GM10248 (cell line): ENCODE data around the gene LDLRAD3.

Source experiments
- CTCF ChIA-PET: fragments of 300-600 bp; sonication (Branson Sonifier 250); formaldehyde crosslinking; extraction: SDS; loops from one replicate; lab custom pipeline; 2021; ENCODE audit warnings: antibody characterized with exemption; lab: Yijun Ruan, JAX
- POLR2A ChIA-PET: fragments of 350-650 bp; sonication (Branson Sonifier 250); formaldehyde crosslinking; extraction: SDS; loops from one replicate; lab custom pipeline; 2020; ENCODE audit warnings: antibody characterized with exemption; lab: Yijun Ruan, JAX
- DNase-seq: peaks from one replicate; pipeline ENCODE4 v3.0.0; 2012; ENCODE audit errors: extremely low spot score
- TF ChIP-seq, protein P1 (sequence below): IDR thresholded peaks from 2 replicates; pipeline ENCODE4 v1.5.1; 2012; ENCODE audit warnings: mild to moderate bottlenecking, low read depth; ENCODE audit errors: extremely low read depth, missing control alignments, control extremely low read depth

LDLRAD3 gene

DNA sequence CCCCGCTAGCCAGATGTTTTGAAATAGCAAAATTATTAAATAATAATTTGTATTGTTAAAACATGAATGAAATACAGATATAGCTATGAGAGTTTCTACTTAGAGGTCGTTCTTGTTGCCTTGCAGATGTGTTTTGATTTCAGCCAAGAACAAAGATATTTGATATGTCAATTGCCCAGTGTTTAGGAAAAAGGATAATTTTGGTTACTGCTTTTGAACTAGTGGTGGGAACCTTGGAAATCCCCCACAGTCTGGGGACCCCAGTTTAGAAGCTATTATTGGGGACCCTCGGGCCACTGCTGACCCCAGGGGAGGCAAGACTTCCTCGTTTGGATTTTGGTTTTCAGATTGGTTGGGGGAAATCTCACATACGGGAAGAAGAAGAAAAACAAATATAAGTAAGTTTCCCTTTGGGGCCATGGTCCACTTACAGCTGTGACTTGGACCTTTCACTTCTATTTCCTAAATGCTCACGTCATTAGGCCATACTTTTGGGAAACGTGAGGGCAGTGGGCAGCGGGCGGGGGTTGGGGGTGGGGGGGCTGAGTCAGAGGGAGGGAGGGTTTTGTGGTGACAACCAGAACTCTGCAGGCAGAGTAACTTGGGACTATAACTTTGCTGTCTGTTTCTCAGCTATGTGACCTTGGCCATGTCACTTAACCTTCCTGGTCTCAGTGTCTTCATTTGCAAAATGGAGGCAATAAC, 37.0 kb downstream of the LDLRAD3 start:
- TF ChIP-seq, protein P1, sequence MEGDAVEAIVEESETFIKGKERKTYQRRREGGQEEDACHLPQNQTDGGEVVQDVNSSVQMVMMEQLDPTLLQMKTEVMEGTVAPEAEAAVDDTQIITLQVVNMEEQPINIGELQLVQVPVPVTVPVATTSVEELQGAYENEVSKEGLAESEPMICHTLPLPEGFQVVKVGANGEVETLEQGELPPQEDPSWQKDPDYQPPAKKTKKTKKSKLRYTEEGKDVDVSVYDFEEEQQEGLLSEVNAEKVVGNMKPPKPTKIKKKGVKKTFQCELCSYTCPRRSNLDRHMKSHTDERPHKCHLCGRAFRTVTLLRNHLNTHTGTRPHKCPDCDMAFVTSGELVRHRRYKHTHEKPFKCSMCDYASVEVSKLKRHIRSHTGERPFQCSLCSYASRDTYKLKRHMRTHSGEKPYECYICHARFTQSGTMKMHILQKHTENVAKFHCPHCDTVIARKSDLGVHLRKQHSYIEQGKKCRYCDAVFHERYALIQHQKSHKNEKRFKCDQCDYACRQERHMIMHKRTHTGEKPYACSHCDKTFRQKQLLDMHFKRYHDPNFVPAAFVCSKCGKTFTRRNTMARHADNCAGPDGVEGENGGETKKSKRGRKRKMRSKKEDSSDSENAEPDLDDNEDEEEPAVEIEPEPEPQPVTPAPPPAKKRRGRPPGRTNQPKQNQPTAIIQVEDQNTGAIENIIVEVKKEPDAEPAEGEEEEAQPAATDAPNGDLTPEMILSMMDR: no peak
- ChIA-PET CTCF (interaction anchor here (1.0 to 1.6 kb wide), 3 partner anchors 9 to 21 kb away, joined by 3 to 6 read pairs (median 4); no protein-coding TSS in a partner anchor), POLR2A (no interaction called here)
- DNase-seq: no peak

GRCh38 chr11:35981581-35981980, 37.7 kb downstream of the LDLRAD3 start:
- CTCF ChIA-PET: interaction anchor here (1.3 to 1.6 kb wide), 2 partner anchors 14 to 20 kb away, joined by 4 to 6 read pairs; no protein-coding TSS in a partner anchor
- POLR2A ChIA-PET: no interaction called here
- DNase-seq: no peak
- TF ChIP-seq, protein P1: no peak

GRCh38 chr11:35982061-35982460, 38.2 kb downstream of the LDLRAD3 start:
- CTCF ChIA-PET: no interaction called here
- POLR2A ChIA-PET: no interaction called here
- no peak for DNase-seq
- TF ChIP-seq, protein P1: no peak

GRCh38 chr11:35983981-35984380, 40.1 kb downstream of the LDLRAD3 start:
- TF ChIP-seq, protein P1: no peak
- ChIA-PET POLR2A (no interaction called here), CTCF (no interaction called here)
- DNase-seq: no peak

DNA sequence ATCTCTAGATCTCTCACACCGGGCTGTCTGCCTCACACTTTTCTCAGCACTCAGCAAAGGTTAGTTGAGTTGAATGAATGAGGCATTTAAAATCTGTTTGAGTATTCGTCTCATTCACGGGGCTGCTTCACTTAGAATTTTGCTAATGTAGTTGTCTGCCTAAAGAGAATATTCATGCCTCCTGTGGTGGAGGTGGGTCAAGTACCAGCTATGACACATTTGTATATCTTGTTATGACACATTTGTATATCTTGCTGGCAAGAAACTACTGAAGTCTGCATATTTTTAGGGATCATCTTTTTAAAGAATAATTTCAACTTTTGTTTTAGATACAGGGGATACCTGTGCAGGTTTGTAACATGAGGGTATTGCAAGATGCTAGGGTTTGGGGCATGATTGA, 43.1 kb downstream of the LDLRAD3 start:
- DNase-seq: no peak
- ChIA-PET CTCF (interaction anchor here (1.5 kb wide), 1 partner anchor 166 kb away, joined by 3 read pairs; no protein-coding TSS in a partner anchor), POLR2A (no interaction called here)
- TF ChIP-seq, protein P1: no peak

GRCh38 chr11:35990170-35990569, 46.3 kb downstream of the LDLRAD3 start:
- TF ChIP-seq, protein P1: no peak
- no peak for DNase-seq
- CTCF ChIA-PET: no interaction called here
- POLR2A ChIA-PET: no interaction called here
